ENCODE results near the gene INPP5E. TPM values are rescaled to one million over a fixed set of nuclear protein-coding genes. Genes with fewer than 3 reads are reported as not detected.
"Not testable (repeated sequence)": the region's sequence is repeated elsewhere in the genome, so short reads cannot be mapped to it uniquely, and the experiment has no call there.

The INPP5E gene
- polyA plus RNA-seq, 4 donors = 10.5 to 21.6 (median 15.3) TPM

DNA sequence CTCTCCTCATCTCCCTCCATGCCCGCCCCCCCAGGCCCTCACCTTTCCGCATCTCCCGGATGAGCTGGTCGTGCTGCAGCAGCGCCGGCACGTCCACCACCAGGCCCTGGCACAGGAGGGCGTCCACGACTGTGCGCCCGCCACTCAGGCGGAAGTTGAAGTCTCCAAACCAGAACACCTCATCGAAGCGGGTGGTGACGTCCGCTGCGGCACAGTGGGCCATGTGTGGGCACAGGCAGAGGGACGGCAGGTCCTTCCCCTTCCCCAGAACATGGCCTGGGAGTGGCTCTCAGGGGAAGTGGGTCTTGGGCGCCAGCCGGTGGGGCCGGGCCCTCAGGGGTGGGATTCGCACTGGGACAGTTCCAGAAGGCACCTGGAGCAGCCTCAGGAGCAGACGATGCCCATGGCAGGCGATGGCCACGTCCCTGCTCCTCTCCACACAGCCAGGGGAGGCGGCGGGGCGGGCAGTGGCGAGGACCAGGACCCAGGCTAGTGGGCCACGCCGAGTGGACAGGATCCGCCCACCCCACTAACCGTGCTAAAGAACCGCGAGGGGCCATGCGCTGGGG lies 7.8 kb downstream of the INPP5E start:
- no peak for DNase-seq (ENCODE audit: low read depth in 4 of 4, low spot score in 2 of 4)

DNA sequence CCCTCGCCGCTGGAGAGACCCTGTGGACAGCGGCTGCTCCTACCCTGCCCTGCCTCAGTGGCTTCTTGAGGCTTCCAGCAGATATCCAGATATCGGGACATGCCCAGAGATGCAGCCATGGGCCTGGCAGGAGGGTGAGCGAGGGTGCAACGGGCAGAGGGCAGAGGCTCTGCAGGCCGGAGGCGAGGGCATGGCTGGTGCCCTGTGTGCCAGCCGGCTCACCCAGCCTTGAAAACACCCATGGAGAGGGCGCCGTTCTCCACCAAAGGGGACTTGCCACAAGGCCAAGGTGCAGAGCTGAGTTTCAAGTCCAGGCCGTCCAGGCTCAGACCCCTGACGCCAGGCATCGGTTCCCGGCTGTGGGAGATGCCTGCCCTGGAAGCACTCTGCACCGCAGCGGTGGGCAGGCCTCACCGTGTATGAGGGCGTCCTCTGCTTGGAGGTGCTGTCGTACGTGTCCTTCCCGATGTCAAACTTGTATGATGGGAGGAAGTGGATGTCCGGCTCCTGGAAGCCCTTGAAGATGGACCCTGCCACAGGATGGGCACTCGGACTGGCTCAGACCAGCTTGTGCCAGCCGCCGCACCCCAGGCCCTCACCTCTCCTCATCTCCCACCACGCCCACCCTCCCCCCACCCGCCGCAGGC lies 8.9 kb downstream of the INPP5E start:
- no peak for DNase-seq (ENCODE audit: low read depth in 4 of 4, low spot score in 2 of 4)

DNA sequence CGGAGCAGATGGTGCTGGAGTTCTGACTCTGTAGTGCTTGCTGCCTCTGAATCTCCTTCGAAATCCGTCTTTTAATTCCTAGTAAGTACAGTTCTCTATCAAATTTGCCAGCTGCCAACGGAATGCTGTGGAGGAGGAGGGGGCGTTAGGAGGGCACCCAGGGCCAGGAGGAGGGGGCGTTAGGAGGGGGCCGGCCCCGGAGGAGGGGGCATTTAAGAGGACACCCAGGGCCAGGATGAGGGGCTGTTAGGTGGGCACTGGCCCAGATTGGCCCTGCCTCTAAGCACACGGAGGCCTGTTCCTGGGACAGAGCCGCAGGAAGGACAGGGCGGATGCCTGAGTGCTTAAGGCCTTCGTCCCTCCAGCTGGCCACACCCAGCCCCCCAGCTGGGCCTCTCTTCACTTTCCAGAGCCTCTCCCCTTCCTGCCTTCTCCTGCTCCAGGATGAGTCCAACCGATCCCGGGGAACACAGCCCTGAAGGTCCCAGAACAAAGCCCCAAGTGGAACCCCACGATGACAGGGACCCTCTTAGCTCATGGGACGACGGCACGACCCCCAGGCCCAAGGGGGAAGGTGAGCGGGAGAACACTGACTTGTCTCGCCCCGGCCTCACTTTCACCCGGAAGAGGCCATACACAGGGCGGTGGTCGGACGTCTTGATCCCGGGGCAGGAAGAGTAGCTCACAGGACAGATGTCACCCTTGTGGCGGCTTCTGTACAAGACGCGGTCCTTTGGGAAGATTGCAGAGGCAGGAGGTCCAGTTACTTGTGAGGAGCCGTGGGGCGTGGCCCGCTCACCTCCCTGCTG lies 9.8 kb downstream of the INPP5E start:
- no peak for DNase-seq (ENCODE audit: low read depth in 4 of 4, low spot score in 2 of 4)

DNA sequence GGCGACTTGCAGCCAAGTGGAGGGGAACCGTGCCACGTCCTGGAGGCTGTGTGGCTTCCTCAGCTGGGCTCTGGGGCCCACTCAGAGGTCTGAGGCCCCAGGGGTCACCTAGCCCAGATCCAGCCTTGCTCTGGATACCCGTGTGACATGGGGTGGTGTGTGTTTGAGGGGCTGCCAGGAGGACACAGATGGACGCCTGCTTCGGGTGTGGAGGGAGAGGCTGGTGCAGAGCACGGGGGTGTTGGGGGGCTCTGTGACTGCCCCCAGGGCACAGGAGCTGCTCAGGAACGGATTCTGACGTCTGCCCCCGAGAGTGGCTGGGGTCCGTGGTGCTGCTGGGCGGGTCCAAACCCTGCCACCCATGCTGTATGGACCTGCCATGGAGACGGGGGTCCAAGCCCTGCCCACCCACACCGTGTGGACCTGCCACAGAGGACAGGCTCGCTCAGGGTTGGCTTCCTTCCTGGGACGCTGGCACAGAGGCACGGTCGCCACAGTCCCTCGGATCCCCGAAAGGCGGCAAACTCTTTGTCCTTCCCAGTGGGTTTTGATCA lies 10.5 kb downstream of the INPP5E start:
- DNase-seq (ENCODE audit: low read depth in 4 of 4, low spot score in 2 of 4) = no peak

DNA sequence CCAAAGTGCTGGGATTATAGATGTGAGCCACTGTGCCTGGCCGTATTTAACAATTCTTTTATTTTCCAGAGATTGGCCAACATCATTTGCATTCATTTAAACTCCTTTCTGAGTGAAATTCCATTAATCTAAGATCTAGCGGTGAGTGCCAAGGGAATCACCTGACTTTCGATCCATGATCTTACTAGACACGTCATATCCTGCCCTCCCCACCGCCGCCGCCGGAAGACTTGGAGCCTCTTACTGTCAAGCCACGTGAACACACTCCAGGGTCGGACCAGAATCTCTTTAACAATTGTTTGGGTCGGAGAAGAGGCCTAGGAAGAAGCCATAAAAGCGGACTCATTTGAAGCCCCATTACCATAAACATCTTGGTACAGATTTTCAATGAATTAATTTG lies 12.9 kb downstream of the INPP5E start:
- no peak for DNase-seq (ENCODE audit: low read depth in 4 of 4, low spot score in 2 of 4)

DNA sequence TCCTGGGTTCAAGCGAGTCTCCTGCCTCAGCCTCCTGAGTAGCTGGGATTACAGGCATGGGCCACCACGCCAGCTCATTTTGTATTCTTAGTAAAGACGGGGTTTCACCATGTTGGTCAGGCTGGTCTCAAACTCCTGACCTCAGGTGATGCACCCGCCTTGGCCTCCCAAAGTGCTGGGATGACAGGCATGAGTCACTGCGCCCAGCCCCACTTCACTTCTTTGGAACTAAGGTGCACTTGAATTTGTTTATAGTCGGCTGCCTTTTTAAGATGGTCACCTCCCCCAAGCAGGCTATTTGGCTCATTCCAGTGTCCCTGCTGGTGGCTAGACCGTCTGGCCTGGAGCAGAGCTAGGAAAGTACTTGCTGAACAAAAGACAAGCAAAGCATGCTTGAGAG lies 14.3 kb downstream of the INPP5E start:
- not testable (repeated sequence) for DNase-seq (ENCODE audit: low read depth in 4 of 4, low spot score in 2 of 4)

DNA sequence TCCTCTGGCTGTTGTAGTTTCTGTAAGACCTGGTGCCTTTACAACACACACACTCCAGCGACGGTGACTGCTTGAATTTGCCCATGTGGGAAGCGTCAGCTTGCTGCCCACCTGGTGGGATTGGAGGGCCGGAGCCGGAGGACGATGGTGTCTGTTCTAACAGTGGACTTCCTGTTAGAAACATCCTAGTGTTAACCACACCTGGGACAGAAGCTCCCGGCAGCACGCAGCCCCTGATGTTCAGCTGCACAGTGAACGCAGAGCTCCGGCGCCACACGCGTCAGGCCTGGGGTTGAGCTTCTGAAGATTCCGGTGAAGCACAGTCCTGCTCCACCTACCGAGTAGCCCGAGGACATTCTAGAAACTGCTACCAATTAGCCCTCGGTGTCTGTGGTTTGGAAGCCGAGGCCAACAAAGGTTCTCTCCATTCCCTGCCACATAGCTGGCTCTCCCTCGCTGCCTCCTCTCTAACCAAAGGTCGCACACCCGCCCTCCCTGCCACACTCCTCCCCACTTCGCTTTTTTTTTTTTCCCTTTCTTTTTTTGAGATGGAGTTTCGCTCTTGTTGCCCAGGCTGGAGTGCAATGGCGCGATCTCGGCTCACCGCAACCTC lies 14.8 kb downstream of the INPP5E start:
- DNase-seq (ENCODE audit: low read depth in 4 of 4, low spot score in 2 of 4) = no peak

DNA sequence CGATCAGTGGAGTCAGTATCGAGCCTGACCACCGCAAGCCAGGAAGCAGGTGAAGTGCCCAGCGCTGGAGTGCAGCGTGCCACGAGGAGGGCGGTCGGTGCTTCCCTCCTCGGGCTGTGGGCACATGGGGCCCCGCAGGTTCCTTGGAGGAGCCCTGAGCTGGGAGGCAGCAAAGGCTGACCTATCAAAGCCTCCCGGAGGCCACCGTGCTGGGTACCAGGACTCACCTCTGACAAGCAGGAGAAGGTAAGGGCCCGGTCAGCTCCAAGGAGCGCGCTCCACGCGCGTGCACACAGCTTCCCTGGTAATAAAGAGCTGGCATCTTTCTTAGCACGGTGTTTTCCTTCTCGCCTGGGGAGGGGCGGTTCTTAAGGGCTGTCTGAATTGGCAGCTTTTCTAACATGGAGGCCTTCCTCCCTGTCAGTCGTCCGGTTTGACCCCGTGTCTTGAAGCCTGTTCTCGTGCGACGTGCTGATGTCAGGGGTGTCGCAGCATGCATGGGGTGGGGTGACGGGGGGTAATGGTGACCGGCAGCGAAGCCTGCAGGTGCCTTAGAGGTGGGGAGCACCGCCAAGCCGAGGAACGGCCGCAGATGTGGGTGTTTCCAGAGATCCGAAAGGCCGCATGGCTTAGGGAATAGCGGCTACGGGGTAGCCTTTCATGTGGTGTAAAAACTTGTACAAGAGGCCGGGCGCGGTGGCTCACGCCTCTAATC lies 16.1 kb downstream of the INPP5E start:
- no peak for DNase-seq (ENCODE audit: low read depth in 4 of 4, low spot score in 2 of 4)

DNA sequence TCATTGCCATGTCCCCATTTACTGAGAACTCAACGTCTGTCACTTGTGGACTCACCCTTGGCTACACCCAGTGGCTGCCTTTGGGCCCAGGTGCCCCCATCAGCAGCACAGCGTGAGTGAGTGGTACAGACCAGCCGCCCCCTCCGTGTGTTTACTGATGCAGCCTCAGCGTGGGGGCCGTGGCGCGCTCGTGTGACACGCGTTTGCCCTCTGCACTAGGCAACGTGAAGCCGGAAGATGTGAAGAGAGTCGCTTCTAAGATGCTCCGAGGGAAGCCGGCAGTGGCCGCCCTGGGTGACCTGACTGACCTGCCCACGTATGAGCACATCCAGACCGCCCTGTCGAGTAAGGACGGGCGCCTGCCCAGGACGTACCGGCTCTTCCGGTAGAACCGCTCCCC lies 16.8 kb downstream of the INPP5E start:
- DNase-seq (ENCODE audit: low read depth in 4 of 4, low spot score in 2 of 4) = no peak

DNA sequence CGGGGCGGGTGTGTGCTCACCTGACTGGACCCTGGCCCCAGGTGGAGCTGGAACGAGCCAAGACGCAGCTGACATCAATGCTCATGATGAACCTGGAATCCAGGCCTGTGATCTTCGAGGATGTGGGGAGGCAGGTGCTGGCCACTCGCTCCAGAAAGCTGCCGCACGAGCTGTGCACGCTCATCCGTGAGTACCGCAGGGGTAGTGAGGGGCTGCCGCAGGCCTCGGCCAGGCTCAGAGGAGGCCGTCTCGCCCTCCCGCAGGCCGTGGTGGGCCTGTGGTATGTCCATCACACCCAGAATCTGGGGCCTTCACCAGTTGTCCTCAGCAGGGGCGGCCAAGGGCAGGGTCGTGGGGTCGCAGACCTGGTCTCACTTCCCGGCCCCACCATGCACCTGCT lies 17.9 kb downstream of the INPP5E start:
- no peak for DNase-seq (ENCODE audit: low read depth in 4 of 4, low spot score in 2 of 4)

DNA sequence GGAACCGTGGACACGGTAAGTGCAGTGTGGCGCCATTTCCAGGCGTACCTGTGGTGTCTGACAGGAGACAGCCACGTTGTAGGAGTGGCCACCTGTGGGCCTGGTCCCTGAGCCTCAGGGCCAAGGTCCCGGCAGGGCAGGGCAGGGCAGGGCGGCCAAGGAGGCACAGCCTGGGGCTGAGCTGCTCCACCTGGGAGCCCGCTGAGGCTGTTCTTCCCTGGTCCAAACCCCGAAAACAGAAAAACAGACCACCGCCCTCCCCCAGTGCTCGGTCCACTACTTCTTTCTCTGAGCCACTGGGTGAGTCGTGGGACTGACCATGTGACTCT lies 20.6 kb downstream of the INPP5E start:
- DNase-seq (ENCODE audit: low read depth in 4 of 4, low spot score in 2 of 4) = no peak

DNA sequence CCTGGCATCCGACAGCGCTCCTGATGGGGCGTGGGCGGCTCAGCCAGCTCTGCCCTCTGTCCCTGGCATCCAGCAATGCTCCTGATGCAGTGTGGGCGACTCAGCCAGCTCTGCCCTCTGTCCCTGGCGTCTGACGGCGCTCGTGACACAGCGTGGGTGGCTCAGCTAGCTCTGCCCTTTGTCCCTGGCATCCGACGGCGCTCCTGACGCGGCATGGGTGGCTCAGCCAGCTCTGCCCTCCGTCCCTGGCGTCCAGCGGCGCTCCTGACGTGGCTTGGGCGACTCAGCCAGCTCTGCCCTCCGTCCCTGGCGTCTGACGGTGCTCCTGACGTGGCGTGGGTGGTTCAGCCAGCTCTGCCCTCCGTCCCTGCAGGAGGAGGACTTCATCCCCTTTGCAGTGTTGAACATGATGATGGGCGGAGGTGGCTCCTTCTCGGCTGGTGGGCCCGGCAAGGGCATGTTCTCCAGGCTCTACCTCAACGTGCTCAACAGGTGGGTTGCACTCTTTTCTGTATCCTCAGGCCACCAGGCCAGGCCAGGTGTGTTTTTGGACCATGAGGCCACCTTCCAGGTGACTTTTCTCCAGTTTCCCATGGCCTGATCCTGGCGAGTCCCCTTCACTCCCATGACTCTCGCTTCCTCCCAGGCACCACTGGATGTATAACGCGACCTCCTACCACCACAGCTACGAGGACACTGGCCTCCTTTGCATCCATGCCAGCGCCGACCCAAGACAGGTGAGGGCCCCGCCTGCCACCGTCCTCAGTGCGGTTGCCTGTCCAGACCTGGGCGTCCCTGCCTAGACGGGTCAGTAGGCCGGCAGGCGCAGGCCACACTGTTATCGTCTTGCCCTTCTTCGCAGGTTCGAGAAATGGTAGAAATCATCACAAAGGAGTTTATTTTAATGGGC lies 21.2 kb downstream of the INPP5E start:
- no peak for DNase-seq (ENCODE audit: low read depth in 4 of 4, low spot score in 2 of 4)

DNA sequence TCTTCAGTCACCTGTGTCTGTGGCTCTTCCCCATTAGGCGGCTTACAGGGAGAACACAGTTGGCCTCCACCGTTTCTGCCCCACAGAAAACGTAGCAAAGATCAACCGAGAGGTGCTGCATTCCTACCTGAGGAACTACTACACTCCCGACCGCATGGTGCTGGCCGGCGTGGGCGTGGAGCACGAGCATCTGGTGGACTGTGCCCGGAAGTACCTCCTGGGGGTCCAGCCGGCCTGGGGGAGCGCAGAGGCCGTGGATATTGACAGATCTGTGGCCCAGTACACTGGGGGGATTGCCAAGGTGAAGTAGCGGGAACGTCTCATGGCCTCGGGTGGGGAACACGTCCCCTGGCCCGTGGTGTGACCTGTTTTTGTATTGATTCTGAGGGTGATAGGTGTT lies 22.7 kb downstream of the INPP5E start:
- no peak for DNase-seq (ENCODE audit: low read depth in 4 of 4, low spot score in 2 of 4)

DNA sequence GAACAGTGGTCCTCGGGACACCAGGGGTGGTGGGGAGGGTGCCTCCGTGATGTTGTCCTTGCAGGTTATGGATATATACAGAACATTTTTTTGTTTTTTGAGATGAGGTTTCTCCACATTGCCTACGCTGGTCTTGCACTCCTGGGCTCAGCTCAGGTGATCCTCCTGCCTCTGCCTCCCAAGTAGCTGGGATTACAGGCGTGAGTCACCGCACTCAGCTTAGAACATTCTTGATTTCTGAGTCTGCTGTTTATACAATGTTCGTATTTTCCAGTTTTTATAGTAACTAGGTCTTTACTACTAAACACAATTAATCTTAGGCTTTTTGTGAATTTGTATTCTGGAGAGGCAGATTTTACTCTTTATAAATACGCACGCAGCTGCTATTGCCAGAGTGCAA lies 23.2 kb downstream of the INPP5E start:
- DNase-seq (ENCODE audit: low read depth in 4 of 4, low spot score in 2 of 4) = no peak

DNA sequence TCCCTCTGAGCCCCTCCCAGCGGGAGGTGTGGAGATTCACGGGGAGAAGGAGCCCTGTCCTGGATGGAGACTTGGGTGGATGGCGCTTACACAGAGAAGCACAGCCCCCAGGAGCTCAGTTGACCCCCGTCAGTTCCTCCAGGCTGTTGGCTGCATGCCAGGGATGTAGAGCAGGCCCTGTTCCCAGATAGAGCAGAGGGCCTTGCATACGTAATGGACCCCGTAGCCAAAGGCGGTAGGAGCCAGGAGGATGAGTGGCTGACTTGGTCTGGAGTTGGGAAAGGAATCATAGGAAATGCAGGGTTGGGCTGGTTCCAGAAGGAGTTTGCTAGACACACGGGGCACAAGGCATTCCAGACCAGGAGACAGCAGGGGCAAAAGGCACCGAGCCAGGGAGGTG lies 26.7 kb downstream of the INPP5E start:
- no peak for DNase-seq (ENCODE audit: low read depth in 4 of 4, low spot score in 2 of 4)

DNA sequence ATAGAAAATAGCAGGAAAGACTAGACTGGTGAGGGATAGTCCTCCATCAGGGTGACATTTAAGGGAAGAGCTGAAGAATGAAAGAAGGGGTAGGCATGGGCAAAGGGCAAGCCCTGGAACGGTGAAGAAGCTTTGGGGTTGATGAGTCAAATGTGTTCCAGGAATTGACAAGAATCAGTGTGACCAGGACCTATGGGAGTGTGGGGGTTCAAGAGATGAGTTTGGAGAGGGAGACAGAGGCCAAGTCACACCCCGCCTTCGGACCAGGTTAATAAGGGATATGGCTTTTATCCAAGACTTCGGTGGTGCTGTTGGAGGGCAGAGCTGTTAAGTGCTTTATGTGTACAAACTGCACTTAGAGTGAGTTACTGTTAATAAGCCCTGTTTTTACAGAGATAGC lies 28.3 kb downstream of the INPP5E start:
- DNase-seq (ENCODE audit: low read depth in 4 of 4, low spot score in 2 of 4) = no peak

DNA sequence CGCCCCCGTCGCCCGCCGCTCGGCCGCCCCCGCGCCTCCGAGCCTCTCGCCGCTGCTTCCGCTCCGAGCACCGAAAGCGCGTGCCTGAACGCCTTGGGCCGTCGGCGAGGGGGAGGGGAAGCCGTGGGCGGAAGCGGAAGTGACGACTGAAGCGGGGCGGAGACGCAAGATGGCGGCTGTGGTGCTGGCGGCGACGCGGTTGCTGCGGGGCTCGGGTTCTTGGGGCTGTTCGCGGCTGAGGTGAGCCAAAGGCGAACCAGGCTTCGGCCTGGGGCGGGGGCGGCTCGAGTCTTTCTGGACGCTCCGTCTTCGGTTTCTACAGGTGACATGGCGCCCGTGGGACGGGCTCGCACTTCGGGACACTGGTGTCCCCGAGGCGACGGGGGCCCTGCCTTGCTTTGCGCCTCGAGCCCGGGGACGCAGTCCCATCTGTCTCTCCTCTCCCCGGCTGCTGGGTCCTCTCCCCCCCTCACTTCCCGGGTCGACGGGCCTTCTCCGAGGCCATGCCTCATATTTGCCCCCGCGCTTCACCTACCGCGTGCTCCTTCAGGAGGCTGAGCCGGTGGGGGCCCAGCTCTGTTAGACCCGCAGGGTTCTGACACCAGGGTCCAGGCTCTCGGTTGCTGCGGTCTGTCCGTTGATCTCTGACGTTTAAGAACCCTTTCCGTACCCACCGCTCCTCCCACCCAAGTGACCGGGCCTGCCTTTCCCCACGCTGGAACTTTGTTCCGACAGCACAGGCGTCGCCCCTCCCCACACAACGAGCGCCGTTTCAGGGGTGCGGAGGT lies 29.0 kb downstream of the INPP5E start, which contains the start of the genes ENTR1 and PMPCA:
TSS of gene ENTR1 (minus strand) at position 115 of the 788 bp plus-strand sequence. CDS start 217 bp downstream, outside the sequence.
TSS of gene PMPCA (plus strand) at position 159 of the 788 bp plus-strand sequence. CDS start at position 170, 11 bp downstream.
- DNase-seq (ENCODE audit: low read depth in 4 of 4, low spot score in 2 of 4) = peak; percentile 63 to 85 (median 70)

DNA sequence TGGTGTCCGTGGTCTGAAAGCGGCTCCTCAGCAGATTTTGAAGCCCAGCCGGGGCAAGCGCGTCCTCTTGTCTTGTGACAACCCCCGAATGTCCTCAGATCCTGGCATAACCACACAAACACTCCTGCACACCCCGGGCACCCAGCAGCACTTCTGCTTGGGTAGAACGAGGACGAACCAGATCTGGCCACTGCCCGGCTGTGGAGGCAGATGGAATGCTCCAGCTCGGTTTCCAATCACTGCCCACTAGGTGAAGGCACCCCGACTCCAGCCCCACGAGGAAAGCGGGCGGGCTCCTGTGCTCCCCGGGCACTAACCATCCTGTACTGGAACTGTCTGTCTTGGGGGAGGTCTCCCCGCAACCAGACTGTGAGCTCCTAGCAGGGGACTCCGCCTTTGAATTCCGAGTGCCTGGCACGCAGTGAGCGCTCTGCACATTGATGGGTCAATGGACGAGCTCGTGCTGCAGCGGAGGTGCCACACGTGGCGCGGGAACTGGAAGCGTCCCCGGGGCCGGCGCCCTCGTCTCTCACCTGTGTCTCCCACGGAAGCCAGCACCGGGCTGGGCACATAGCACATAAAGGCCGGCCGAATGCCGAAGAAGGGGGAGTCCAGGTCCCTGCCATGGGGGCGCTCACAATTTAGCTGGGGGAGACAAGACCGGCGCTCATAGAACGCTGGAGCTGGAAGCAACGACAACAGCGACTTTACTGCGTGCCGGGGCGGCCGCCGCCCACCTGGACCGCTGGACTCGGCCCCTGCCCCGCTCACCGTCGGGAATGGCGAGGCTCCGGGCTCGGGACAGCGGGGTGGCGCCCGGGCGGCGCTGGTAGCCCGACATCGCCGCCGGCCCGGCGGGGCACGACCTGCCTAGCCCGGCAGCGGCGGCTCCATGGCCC lies 29.8 kb downstream of the INPP5E start:
- no peak for DNase-seq (ENCODE audit: low read depth in 4 of 4, low spot score in 2 of 4)

All from left renal cortex interstitium (tissue), 4 donors.